Smooth muscle cell (in vitro differentiated cells): ENCODE results near the gene UBE3C. TPM values are rescaled to one million over a fixed set of nuclear protein-coding genes. Genes with fewer than 3 reads are reported as not detected.
A peak's percentile ranks its signal among the peaks of the same experiment; 100 is the strongest.
"Not testable (repeated sequence)": the region's sequence is repeated elsewhere in the genome, so short reads cannot be mapped to it uniquely, and the experiment has no call there.

Experiments used
- DNase-seq: peaks from one replicate; lab custom pipeline; 2025; ENCODE audit not compliant: unreplicated experiment; lab: John Stamatoyannopoulos, UW
- H2AFZ ChIP-seq: fragments of 200-600 bp; sonication (generic); 2 replicates; pipeline ENCODE4 v1.6.0; 2016; ENCODE audit warnings: antibody characterized with exemption, low read depth, mild to moderate bottlenecking
- H3F3A ChIP-seq: fragments of 200-600 bp; sonication (generic); 2 replicates; pipeline ENCODE4 v1.6.0; 2017; ENCODE audit warnings: antibody characterized with exemption, low read depth
- H3K27ac ChIP-seq: fragments of 200-600 bp; sonication (generic); 2 replicates; pipeline ENCODE4 v1.5.1; 2016; ENCODE audit warnings: low read depth, mild to moderate bottlenecking
- H3K27me3 ChIP-seq: fragments of 200-600 bp; sonication (generic); 2 replicates; pipeline ENCODE4 v1.6.1; 2016; ENCODE audit warnings: low read depth, mild to moderate bottlenecking
- H3K36me3 ChIP-seq: fragments of 200-600 bp; sonication (generic); 2 replicates; pipeline ENCODE4 v1.5.1; 2016; ENCODE audit warnings: low read depth
- H3K4me1 ChIP-seq: fragments of 200-600 bp; sonication (generic); 2 replicates; pipeline ENCODE4 v1.5.1; 2016; ENCODE audit warnings: low read depth
- H3K4me2 ChIP-seq: fragments of 200-600 bp; sonication (generic); 2 replicates; pipeline ENCODE4 v1.6.0; 2016; ENCODE audit warnings: mild to moderate bottlenecking
- H3K4me3 ChIP-seq: fragments of 200-600 bp; sonication (generic); 2 replicates; pipeline ENCODE4 v1.5.1; 2016; ENCODE audit warnings: mild to moderate bottlenecking
- H3K79me2 ChIP-seq: fragments of 200-600 bp; sonication (generic); 2 replicates; pipeline ENCODE4 v1.6.0; 2016; ENCODE audit warnings: low read depth, mild to moderate bottlenecking
- H3K9ac ChIP-seq: fragments of 200-600 bp; sonication (generic); 2 replicates; pipeline ENCODE4 v1.6.0; 2016; ENCODE audit warnings: low read depth
- H3K9me3 ChIP-seq: fragments of 200-600 bp; sonication (generic); replicated peaks from 2 replicates; pipeline ENCODE4 v1.5.1; 2016; ENCODE audit warnings: low read depth
- H4K20me1 ChIP-seq: fragments of 200-600 bp; sonication (generic); 2 replicates; pipeline ENCODE4 v1.6.0; 2016; ENCODE audit warnings: low read depth
- WGBS: methylation state at CpG from one replicate; pipeline ENCODE4 v1.1.7; 2016; ENCODE audit warnings: low lambda C conversion rate; 5-methylcytosine and 5-hydroxymethylcytosine counted together
- polyA plus RNA-seq: library from polyadenylated mRNA; unstranded; fragments of >200 nt; fragmentation: Nextera tagmentation; extraction: Ambion mirVana; gene quantifications from 2 replicates; pipeline ENCODE4 v1.2.1, GENCODE V29; 2016
- total RNA-seq: library from RNA; depleted of rRNA; stranded (reverse); fragments of >200 nt; gene quantifications from 2 replicates; pipeline ENCODE4 v1.2.3, GENCODE V29; 2014
- TF ChIP-seq, protein P1 (sequence below): fragments of 200-600 bp; sonication (generic); IDR thresholded peaks from 2 replicates; pipeline ENCODE4 v1.5.1; 2017; ENCODE audit warnings: borderline replicate concordance, mild to moderate bottlenecking, antibody characterized with exemption; ENCODE audit not compliant: insufficient read depth, poor library complexity, severe bottlenecking

The UBE3C gene
- total and polyA plus RNA-seq, 2 experiments from 2014 or later = 16.3 to 43.1 TPM

DNA sequence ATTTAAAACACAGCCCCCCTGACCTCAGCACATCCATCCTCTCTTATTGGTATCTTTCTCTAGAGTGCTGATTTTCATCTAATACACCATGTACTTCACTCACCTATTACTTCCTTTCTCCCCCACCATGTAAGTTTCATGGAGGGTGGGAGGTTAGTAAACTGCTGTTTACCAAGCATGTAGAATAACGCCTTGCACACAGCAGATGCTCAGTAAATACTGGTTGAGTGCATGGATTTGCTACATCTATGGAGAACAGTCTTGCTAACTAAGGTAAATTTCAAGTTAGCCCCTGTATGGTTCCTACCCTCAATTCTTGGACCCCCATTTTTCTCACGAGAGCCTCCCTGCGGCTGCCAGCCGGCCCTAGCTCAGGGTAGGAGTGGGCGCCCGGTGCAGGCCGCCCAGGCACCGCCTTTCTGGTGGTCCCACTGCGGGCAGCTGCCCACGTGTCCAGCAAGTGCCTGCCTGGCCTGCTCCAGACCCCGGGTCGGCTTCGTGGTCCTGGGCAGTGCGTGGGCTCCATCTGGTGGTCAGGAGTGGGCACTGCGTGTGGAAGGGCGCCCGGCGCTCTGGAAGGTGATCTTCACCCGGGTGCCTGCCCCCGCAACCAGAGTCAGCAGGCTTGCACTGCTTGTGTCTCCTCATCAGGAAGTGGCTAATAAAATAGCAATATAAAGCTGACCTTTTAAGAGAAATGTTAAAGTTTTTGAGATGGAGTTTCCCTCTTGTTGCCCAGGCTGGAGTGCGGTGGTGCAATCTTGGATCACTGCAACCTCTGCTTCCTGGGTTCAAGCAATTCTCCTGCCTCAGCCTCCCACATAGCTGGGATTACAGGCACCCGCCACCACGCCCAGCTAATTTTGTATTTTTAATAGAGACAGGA is 134.7 kb downstream of the UBE3C start:
- 32% methylated on average over 23 of the region's 23 CpGs for WGBS
- H3K79me2 ChIP-seq = no peaks in the 10 kb centered on the region
- H3K4me1 ChIP-seq = peaks cover 3% of the 10 kb centered on the region
- peak overlapping the region; percentile 62 for H3K4me2 ChIP-seq
- no peak overlapping the region for H2AFZ ChIP-seq
- H3K36me3 ChIP-seq = no peaks in the 10 kb centered on the region
- no peak overlapping the region for H3K9ac ChIP-seq
- no peak overlapping the region for H3K27ac ChIP-seq
- DNase-seq = peak; percentile 30
- H3K27me3 ChIP-seq = no peaks in the 10 kb centered on the region
- no peak overlapping the region for H3K4me3 ChIP-seq
- peaks cover 3% of the 10 kb centered on the region for H3F3A ChIP-seq
- TF ChIP-seq, protein P1, sequence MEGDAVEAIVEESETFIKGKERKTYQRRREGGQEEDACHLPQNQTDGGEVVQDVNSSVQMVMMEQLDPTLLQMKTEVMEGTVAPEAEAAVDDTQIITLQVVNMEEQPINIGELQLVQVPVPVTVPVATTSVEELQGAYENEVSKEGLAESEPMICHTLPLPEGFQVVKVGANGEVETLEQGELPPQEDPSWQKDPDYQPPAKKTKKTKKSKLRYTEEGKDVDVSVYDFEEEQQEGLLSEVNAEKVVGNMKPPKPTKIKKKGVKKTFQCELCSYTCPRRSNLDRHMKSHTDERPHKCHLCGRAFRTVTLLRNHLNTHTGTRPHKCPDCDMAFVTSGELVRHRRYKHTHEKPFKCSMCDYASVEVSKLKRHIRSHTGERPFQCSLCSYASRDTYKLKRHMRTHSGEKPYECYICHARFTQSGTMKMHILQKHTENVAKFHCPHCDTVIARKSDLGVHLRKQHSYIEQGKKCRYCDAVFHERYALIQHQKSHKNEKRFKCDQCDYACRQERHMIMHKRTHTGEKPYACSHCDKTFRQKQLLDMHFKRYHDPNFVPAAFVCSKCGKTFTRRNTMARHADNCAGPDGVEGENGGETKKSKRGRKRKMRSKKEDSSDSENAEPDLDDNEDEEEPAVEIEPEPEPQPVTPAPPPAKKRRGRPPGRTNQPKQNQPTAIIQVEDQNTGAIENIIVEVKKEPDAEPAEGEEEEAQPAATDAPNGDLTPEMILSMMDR = peak; percentile 94
- no peaks in the 10 kb centered on the region for H3K9me3 ChIP-seq
- no peaks in the 10 kb centered on the region for H4K20me1 ChIP-seq

DNA sequence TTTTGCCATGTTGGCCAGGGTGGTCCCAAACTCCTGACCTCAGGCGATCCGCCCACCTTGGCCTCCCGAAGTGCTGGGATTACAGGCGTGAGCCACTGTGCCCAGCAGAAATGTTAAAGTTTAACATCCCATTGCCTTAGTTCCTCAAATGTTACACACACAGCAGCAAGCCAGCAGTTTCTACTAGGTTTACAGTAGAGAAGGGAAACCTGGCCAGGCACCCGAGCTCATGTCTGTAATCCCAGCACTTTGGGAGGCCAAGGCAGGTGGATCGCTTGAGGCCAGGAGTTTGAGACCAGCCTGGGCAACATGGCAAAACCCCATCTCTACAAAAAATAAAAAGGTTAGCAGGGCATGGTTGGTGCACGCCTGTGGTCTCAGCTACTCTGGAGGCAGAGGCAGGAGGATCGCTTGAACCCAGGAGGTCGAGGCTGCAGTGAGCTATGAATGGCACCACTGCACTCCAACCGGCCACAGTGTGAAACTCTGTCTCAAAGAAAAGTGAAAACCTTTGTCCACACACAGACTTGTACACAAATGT is 135.4 kb downstream of the UBE3C start:
- not testable (repeated sequence) for H3K27me3 ChIP-seq, H3K4me2 ChIP-seq, H2AFZ ChIP-seq, H3K79me2 ChIP-seq, H3K27ac ChIP-seq, H3K9ac ChIP-seq, H3K36me3 ChIP-seq, H3F3A ChIP-seq, H3K9me3 ChIP-seq, H3K4me1 ChIP-seq, DNase-seq, H3K4me3 ChIP-seq, H4K20me1 ChIP-seq
- WGBS = 95% methylated on average over 10 of the region's 10 CpGs

DNA sequence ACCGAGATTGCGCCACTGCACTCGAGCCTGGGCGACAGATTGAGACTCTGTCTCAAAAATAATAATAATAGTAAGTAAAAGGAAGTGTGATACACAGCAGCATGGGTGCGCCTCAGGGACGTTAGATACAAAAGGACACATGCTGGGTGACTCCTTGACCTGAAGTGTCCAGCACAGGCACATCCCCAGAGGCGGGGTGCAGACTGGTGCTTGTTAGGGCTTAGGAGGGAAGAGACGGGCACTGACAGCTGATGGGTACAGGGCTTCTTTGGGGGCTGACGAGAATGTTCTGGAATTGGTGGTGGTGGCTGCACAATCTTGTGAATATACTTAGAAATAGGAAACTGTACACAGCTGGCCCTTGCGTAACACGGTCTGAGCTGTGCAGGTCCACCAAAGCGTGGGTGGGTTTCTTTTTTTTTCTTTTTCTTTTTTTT is 136.3 kb downstream of the UBE3C start:
- Histone ChIP-seq H3K27me3 (no peaks in the 10 kb centered on the region), H3K36me3 (no peaks in the 10 kb centered on the region), H3K4me2 (no peak overlapping the region), H3K4me3 (no peak overlapping the region), H3K79me2 (no peaks in the 10 kb centered on the region), H3K4me1 (peaks cover 3% of the 10 kb centered on the region), H3K9me3 (no peaks in the 10 kb centered on the region), H3K9ac (no peak overlapping the region), H2AFZ (no peak overlapping the region), H4K20me1 (no peaks in the 10 kb centered on the region), H3K27ac (no peak overlapping the region), H3F3A (peaks cover 3% of the 10 kb centered on the region)
- no peak for DNase-seq
- TF ChIP-seq, protein P1 = no peak
- WGBS = 92% methylated on average over 12 of the region's 12 CpGs

DNA sequence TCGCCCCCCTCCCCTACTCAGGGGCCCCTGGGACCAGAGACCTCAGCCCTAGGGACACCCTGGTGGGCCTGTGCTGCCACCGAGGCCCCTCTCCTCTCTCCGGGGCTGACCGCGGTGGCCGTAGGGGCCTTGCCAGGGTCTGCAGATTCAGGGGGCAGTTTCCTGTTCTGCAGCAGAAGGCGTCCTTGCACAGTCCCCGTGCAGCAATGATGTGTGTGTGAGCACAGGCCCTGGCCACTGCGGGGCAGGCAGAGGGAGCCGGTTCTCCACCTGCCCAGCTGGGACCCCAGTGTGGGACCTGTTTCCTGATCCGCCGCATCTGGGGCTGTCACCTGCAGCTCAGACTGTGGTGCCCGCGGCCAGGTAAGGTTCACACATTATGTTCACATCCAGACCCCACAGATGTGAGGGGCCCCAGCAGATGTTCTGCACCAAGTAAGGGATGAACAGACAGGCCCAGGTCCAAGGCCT is 137.4 kb downstream of the UBE3C start:
- H4K20me1 ChIP-seq = no peaks in the 10 kb centered on the region
- no peak overlapping the region for H3K4me2 ChIP-seq
- DNase-seq = no peak
- TF ChIP-seq, protein P1 = no peak
- WGBS = 94% methylated on average over 13 of the region's 14 CpGs
- no peak overlapping the region for H3K4me3 ChIP-seq
- H3K27me3 ChIP-seq = no peaks in the 10 kb centered on the region
- H3F3A ChIP-seq = peaks cover 3% of the 10 kb centered on the region
- no peak overlapping the region for H3K9ac ChIP-seq
- no peak overlapping the region for H2AFZ ChIP-seq
- no peaks in the 10 kb centered on the region for H3K9me3 ChIP-seq
- H3K27ac ChIP-seq = no peak overlapping the region
- no peaks in the 10 kb centered on the region for H3K79me2 ChIP-seq
- no peaks in the 10 kb centered on the region for H3K36me3 ChIP-seq
- peaks cover 3% of the 10 kb centered on the region for H3K4me1 ChIP-seq
